GM21367 (cell line): ENCODE results near the gene TMOD4.

Source experiments
- ATAC-seq: cut with Tn5 transposase; IDR thresholded peaks from one replicate; pipeline ENCODE4 v1.9.1; 2021; ENCODE audit not compliant: unreplicated experiment

The TMOD4 gene

DNA sequence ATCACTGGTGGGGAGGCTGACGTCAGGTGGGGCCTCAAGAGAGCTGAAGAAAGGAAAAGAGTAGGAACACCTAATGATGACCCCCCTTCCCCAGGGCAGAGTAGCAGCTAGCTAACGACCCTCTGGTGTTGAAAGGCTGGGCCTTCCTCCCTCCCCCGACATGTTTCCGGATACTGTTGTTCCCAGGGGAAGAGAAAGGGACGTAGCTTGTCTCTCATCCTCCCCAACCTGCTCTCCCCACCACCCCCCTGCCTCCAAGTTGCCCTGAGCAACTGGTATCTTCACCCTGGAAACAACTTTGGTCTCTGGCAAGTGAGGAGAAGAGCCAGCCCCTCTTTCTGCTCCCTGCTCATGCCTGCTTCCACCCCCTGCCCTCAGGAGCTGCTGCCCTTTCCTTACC is 31.8 kb downstream of the TMOD4 start:
- ATAC-seq: no peak

- no peak for ATAC-seq
Measured at GRCh38 chr1:151143057-151143435, 32.7 kb downstream of the TMOD4 start.

GRCh38 chr1:151142411-151143056 is 33.2 kb downstream of the TMOD4 start:
- ATAC-seq: no peak

- no peak for ATAC-seq
Measured at GRCh38 chr1:151137789-151138188, 38.0 kb downstream of the TMOD4 start.

DNA sequence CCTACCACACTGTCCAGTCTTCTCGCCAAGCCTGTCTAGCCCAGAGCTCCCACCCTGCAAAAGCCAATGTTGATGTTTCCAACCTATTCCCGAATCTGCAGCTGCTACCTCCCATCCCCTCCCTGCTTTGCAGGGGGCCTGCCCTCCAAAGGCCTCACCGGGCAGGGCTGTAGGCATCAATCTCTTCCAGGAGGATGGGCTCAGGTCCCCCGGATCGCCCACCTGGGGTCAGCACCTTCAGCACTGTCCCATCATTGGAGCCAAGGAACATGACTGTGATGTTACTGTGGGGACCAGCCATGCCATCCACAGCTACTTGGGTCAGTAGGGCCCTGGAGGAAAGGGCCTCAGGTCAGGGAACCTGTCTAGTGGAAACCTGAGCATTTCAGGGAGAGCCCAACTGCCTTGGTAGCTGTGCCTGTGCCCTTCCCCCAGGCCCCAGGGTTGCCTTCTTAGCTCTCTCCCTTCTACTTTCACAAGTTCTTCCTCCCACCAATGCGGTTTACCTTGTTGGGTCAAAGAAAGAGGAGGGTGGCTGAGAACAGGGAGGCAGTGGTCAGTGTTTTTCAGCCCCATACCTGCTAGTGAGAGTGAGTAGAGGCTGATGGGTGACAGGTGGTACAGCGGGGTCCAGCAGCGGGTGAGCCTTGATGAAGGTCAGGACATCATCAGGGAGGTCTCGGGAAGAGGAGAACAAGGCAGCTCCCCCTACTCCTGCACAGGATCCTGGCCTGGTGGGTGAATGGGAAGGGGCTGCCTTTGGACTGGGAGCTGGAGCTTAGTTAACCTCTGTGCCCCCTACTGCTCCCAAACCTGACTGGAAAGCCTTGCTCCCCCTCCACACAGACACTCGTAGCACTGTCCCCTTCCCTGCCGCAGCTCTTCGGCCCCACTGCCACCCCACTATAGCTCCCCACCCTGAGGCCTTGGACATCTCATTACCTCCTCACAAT is 40.1 kb downstream of the TMOD4 start:
- no peak for ATAC-seq

DNA sequence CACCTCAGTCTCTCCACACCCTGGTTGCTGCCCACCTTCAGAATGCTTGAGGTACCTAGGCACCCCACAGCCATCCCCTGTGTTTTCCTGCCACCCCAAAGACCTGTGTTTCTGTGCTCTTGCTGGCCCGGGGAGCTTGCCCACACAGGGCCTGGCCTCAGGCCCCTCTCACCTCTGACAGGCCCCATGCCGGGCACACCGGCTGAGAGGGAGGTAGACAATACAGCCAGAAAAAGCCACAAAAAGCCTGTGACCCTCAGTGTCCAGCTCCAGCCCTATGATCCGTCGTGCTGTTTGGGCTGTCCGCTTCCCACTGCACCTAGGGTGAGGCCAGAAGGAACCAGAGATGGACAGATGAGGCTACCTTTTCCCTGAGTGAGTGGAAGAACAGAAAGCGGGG is 40.8 kb downstream of the TMOD4 start:
- ATAC-seq: no peak

GRCh38 chr1:151134396-151134795 is 41.4 kb downstream of the TMOD4 start:
- no peak for ATAC-seq

GRCh38 chr1:151133018-151133806 is 42.6 kb downstream of the TMOD4 start:
- no peak for ATAC-seq

DNA sequence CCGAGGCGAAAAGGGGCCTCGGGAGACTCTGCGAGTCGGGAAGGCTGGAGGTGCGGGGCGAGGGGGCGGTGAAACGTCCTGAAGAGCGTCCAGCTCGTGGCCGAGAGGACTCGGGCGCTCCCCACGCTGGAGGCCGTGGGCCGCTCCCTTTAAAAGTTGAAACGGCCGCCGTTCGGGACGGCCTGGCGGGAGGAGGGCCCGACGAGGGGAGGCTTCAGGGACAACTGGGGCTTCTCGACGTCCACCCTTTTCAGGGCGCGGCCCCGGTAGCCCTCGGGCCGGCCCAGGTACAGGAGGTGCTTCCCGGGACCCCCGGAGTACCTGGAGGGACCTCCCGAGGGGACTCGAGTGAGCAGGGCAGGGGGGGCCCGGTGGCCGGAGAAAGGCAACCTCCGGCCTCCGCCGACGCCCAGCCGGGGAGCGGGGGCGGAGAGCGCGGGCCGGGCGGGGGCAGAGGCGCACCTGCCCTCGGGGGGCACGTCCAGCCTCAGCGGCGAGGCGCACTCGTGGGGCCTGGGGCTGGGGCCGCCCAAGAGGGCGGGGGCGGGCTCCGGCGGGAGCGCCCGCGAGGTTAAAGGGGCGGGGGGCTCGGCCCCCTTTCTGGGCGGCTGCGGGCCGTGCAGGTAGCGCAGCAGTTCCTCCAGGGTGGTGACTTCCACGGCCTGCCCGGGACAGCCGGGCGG is 43.3 kb downstream of the TMOD4 start:
- ATAC-seq: no peak

- no peak for ATAC-seq
Measured at GRCh38 chr1:151131701-151132334, 44.0 kb downstream of the TMOD4 start.

DNA sequence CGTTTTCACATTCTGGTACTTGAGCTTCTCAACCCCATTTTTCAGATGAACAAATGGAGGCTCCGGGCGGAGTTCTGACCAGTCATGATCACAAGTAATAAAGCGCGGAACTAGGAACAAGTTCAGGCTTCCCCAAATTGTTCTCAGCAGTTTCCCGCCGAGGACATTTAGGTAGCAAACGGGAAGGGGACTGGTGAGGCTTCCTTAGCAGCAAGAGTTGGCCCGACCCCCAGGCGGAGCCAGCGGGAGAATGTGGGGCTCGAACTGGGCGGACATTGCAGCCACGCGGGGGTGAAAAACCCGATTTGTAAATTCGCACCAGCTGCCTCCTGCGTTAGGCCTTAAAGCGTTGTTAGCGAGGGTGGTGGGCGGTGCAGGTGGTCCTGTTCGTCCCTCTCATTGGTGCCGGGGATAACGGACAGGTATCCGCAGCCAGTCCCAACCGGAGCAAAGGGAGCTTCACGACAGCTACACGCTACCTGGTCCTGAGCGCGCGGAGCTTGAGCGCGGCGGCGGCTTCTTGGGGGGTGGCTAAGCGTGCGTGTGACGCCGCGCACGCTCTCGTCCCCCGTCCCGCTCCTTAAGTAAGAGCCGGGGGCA is 44.7 kb downstream of the TMOD4 start:
- ATAC-seq: no peak

- no peak for ATAC-seq
Measured at GRCh38 chr1:151128800-151129199, 47.0 kb downstream of the TMOD4 start.

GRCh38 chr1:151124763-151125403 is 50.9 kb downstream of the TMOD4 start:
- ATAC-seq: no peak
